Retina (tissue), 1 donor: ENCODE data around the gene RTEL1.
A peak's percentile ranks its signal among the peaks of the same experiment; 100 is the strongest.
"Not testable (repeated sequence)": the region's sequence is repeated elsewhere in the genome, so short reads cannot be mapped to it uniquely, and the experiment has no call there.

Experiments
- DNase-seq: peaks from one replicate; pipeline ENCODE4 v3.0.0-alpha.2; 2016

RTEL1 gene

GRCh38 chr20:63652192-63652980 is 5.7 kb upstream of the RTEL1 start:
- DNase-seq: peak; percentile 46

GRCh38 chr20:63653041-63653973 is 4.8 kb upstream of the RTEL1 start, which contains the start of gene STMN3:
TSS of gene STMN3 (minus strand) at chr20:63653424. CDS start at chr20:63653345, 79 bp downstream.
- DNase-seq: peak; percentile 94

DNA sequence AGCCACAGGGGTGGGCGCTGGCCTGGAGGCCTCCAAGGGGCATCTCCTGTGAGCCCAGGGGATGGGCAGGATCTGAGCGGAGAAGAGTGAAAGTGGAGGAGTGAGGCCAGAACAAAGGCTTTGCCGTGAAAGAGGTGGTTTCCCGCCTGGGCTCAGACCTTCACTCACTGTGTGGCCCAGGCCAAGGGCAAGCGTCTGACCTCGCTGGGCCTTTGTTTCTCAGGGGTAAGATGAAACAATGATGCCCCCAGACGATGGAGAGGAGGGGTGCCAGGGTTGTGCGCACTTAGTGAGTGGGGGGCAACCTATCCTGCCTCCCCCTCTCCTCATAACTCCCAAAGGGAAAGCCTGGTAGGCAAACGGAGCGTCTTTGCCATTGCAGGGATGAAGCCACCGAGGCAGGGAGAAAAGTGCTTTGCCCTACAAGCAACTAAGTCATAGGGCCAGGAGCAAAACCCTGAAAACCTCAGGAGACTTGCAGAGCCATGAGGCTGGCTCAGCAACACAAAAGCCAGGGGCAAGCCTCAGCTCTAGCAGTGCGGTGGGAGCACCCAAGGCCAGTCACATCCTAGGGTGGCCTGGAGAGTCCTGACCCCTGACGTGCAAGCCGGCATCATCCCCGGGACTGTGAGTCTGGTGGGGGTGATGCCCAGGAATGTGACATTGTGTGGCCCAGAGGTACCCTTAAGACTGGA is 4.0 kb upstream of the RTEL1 start:
- peak; percentile 81 for DNase-seq

DNA sequence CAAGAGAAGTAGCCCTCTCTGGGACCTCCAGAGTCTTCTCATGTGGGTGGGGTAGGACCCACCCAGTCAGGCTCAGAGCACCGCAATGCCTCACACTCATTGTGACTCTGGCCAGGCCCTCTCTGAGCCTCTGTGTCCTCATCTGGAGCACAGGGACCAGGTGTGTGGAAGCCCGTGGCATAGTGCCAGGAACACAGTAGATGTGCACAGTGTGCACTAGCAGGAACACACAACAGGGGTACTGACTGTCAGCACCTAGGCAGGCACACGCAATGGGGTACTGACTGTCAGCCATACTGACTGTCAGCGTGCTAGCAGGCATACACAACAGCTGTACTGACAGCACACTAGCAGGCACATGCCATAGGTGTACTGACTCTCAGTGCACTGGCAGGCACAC is 2.9 kb upstream of the RTEL1 start:
- DNase-seq: no peak

DNA sequence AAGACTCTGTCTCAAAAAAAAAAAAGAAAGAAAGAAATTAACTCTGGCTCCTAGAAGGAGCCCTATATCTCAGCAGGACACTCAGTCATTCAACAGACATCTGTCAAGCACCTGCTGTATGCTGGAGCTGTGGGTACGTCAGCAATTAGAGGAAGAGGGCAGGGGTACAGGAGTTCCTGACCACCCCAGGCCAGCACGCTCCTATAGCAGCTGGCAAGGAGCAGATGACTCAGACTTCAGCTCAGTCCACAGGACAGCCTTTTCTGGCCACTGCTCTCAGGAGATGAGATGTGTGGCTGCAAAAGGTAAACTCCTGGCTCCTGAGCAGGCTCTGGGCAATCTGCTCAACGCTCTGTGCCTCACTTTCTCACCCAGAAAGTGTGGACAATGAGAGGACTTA is 1.7 kb upstream of the RTEL1 start:
- no peak for DNase-seq

- no peak for DNase-seq
Observed at GRCh38 chr20:63657260-63657936, 714 bp upstream of the RTEL1 start.

- DNase-seq: no peak
Observed at GRCh38 chr20:63658749-63659187, 656 bp downstream of the RTEL1 start.

DNA sequence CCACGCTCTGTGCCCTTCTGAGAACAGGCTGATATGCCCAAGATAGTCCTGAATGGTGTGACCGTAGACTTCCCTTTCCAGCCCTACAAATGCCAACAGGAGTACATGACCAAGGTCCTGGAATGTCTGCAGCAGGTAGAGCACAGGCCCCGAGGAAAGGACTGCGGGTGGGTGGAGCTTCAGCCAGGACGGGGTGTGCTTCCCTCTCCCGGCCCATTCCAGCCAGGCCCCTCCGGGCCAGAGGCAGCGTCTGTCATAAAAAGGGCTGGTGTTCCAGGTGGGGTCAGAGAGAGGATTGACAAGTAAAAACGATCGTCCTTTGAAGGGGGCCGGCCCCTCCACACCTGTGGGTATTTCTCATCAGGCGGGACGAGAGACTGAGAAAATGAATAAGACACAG is 1.3 kb downstream of the RTEL1 start:
- DNase-seq: no peak

GRCh38 chr20:63660174-63660573 is 2.1 kb downstream of the RTEL1 start:
- not testable (repeated sequence) for DNase-seq

DNA sequence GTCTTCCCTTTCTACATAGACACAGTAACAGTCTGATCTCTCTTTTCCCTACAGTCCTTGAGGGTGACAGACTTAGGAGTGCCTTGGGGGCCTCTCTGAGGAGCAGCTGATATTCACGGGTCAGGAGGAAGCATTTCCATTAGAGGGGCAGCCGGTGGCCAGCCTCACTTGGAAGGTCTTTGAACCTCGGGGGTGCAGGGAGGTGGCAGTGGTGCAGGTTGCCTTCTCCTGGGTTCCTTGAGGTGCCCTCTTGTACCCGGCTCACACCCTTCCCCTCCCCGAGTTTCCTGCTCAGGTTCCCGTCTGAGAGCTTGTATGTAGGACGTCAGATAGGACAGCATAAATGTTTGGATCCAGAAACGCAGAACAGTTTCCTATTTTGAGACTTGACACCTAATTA is 2.5 kb downstream of the RTEL1 start:
- DNase-seq: no peak

DNA sequence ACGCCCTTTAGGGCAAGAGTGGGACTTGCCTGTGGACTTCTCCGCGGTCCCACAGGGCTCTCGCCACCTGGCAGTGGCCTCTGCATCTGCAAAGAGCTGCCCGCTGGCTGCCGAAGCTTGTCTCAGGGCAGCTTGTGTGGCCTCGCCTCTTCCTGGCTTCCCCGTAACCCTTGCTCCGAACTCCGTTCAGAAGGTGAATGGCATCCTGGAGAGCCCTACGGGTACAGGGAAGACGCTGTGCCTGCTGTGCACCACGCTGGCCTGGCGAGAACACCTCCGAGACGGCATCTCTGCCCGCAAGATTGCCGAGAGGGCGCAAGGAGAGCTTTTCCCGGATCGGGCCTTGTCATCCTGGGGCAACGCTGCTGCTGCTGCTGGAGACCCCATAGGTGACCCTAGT is 3.0 kb downstream of the RTEL1 start:
- no peak for DNase-seq

GRCh38 chr20:63661959-63662812 is 4.1 kb downstream of the RTEL1 start:
- DNase-seq: no peak

- no peak for DNase-seq
Observed at GRCh38 chr20:63662813-63663189, 4.7 kb downstream of the RTEL1 start.

GRCh38 chr20:63663332-63664066 is 5.4 kb downstream of the RTEL1 start:
- DNase-seq: no peak

GRCh38 chr20:63664143-63664851 is 6.2 kb downstream of the RTEL1 start:
- DNase-seq: no peak

DNA sequence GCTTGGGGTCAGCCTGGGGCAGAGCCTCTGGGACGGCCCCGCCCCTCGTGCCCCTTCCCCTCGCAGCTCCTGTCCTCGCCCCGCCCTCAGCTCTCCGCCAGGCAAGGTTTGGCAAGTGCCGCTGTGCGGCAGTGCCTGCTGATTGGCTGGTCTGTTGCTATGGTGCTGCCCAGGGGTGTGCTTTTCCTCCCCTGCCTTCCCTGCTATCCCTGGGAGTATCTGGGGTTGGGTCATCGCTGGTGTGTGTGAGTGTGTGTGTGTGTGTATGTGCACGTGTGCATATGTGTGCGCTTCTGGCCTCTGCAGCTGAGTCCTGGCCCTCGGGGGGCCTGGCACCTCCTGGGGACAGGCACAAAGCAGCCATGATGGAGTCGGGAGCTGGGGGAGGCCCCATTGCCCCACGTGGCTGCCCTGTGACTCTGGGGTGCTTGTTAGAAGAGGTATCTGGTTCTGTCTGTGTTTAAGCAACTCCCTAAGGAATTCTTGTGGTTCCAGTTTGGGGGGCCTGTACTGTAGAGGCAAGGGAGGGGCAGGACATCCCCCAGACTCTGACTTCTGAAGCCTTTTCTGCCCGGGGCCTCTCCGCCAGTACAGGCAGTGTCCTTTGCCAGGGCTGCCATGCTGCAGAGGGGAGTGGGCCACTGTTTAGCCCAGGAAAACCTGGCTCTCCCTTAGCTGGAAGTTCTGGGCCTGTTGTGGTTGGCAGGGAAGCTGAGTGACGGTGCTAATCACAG is 6.9 kb downstream of the RTEL1 start:
- peak; percentile 74 for DNase-seq

- DNase-seq: no peak
Observed at GRCh38 chr20:63665708-63666107, 7.6 kb downstream of the RTEL1 start.

- no peak for DNase-seq
Observed at GRCh38 chr20:63667858-63668257, 9.7 kb downstream of the RTEL1 start.

- no peak for DNase-seq
Observed at GRCh38 chr20:63668351-63668750, 10.2 kb downstream of the RTEL1 start.
